Fibroblast of skin of left biceps (primary cell): ENCODE data around the gene TENT5C.
A peak's percentile ranks its signal among the peaks of the same experiment; 100 is the strongest.

Experiments used
- DNase-seq, 2 experiments: peaks; one replicate each; pipeline ENCODE4 v3.0.0-alpha.2; 2013; ENCODE audit warnings: low read depth in 2 of 2

TENT5C gene

GRCh38 chr1:117634631-117635030 lies 28.8 kb downstream of the TENT5C start:
- DNase-seq = no peak

DNA sequence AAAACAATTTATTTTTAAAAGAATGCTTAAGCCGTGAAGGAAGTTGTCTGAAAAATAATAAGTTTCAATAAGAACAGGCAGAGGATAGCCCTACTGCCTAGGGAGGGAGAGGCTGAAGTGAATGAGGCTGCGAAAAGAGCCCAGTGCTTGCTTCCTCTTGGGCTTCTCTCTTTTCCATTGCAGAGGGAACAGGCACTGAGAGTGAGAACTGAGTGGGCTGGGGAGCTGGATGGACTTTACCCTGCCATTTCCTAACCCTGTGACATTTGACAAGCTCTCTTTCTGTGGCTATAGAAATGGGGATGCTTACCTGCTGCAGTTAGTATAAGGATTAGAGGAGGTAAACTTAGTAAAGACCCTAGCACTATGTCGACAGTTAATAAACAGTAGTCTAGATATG lies 30.0 kb downstream of the TENT5C start:
- DNase-seq = no peak

GRCh38 chr1:117636637-117637425 lies 31.0 kb downstream of the TENT5C start:
- no peak for DNase-seq

- DNase-seq = no peak
Measured at GRCh38 chr1:117638141-117638540, 32.3 kb downstream of the TENT5C start.

DNA sequence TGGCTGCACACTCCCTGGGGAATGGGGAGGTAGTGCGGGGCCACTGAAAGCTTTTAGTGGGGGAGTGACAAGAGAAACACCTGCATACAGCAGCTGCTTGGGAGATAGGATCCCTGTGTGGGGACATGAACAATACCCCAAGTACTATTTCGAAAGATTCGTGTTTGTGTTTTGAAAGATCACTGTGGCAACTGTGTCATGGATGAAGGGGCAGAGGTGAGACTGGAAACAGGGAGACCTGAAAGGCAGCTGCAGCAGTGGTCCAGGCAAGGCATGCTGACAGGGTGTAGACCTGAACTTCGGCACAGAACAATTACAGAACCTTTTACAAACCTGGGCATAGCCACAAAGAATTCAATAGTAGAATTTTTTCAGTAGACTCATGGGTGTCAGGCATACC lies 32.9 kb downstream of the TENT5C start:
- no peak for DNase-seq

- DNase-seq = no peak
Measured at GRCh38 chr1:117639741-117640140, 33.9 kb downstream of the TENT5C start.

DNA sequence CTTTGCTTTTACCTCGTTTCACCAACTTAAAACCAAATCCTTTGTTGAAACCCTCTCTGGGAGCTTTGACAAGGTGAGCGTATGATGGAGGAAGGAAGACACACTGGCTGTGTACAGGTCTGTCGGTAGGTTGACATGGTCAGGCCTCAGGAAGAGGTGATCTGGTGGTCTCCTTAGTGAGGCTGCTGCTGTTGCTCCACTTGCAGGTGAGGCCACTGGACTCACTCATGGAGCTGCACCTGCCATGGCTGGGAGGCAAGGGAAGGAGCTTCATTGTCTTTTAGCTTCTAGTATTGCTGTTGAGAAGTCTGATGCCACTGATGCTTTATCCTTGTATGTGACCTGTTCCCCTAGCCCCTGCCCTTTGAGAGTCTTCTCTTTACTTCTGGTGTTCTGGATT lies 35.7 kb downstream of the TENT5C start:
- DNase-seq = no peak

DNA sequence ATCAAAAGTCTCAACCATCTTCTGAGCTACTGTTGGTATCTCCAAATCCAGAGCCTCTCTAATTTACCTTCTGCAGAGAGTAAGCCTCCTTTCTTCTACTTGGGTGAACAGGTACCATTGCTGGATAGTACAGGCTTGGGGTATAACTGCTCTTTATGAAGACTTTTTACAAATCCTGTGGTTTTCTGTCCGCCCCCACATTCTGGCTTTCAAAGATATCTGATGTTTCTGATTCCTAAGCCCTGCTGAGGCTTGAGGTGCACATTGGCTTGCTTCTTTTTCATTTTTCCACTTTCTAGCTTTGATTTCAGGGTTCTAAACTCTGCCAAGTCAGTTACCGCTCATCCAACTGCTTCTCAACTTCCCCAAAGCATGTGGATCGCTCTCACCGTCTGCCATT lies 37.1 kb downstream of the TENT5C start:
- no peak for DNase-seq

- DNase-seq = no peak
Measured at GRCh38 chr1:117643601-117644000, 37.8 kb downstream of the TENT5C start.

- DNase-seq = no peak
Measured at GRCh38 chr1:117644696-117645311, 39.0 kb downstream of the TENT5C start.

DNA sequence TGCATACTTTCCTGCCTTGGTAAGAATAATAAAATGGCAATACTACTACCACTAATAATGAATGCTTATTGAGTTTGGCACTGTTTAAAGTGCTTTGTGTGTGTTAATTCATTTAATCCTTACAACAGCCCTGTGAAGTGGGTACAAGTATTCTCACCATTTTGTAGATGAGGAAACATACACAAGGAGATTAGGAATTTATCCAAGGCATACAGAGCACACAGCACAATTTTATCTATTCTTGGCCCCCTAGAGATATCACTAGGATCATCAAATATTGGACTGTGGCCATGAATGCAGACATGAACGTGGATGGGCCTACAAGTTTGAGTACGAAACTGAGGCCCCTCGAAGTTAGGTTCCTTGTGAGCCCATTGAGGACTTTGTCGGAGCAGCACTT lies 39.5 kb downstream of the TENT5C start:
- no peak for DNase-seq

- DNase-seq = peak; percentile 47 to 55
Measured at GRCh38 chr1:117646007-117646811, 40.4 kb downstream of the TENT5C start.

GRCh38 chr1:117646956-117647355 lies 41.1 kb downstream of the TENT5C start:
- DNase-seq = no peak

DNA sequence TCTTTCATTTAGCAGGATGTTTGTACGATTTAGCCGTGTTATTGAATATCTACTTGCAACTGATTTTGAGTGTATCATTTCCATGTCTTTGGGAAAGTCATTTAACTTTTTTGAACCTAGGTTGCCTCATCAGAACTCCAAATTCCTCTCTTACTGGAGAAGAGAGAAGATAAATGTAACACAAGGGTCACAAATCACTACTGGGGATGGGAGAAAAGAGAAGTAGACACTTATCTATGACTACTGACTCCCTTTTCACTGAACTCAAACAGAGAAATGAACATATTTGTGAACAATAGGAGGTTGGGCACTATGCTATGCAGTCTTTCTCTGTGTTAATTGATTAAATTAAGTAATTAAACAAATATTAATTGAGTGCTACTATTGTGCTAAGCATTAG lies 42.2 kb downstream of the TENT5C start:
- no peak for DNase-seq

- DNase-seq = no peak
Measured at GRCh38 chr1:117650840-117651568, 45.2 kb downstream of the TENT5C start.

GRCh38 chr1:117651616-117652015 lies 45.8 kb downstream of the TENT5C start:
- DNase-seq = no peak

DNA sequence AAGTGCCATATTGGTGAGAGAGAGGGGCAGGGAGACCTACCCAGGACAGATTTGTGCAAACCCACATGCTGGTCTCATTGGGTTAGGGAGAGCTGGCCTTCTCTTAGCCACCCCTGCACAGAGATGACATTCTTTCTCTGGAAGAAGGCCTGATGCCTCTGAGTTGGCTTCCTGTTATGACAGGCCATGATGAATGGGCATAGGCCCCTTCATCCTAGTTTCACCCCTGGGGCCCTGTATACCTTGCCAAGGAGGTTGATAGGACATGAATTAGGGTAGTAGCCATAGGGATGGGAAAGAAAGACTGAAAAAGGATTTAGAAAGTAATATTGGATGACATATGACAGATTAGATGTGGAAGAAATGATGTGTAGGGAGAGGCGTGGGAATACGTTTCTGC lies 46.6 kb downstream of the TENT5C start:
- no peak for DNase-seq

DNA sequence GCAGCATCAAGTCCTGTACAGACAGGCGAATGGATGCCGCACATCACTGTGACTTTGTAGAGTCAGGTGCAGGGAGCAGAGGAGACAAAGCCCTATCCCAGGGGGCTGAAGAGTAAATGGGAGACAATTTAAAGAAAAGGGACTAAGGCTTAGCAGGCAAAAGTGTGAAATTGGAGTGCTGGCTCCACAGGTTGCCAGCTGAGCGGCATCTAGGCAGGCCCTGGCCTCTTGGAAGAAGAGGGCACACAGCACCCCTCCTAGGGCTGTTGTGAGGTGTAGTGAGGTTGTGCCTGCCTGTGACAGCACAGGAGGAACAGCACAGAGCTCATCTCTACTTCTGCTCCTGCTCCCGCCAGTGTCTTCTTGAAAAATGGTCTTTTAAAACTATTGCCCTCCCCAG lies 47.3 kb downstream of the TENT5C start:
- no peak for DNase-seq

GRCh38 chr1:117653732-117654492 lies 48.1 kb downstream of the TENT5C start:
- DNase-seq = no peak

- no peak for DNase-seq
Measured at GRCh38 chr1:117654493-117655219, 48.8 kb downstream of the TENT5C start.

DNA sequence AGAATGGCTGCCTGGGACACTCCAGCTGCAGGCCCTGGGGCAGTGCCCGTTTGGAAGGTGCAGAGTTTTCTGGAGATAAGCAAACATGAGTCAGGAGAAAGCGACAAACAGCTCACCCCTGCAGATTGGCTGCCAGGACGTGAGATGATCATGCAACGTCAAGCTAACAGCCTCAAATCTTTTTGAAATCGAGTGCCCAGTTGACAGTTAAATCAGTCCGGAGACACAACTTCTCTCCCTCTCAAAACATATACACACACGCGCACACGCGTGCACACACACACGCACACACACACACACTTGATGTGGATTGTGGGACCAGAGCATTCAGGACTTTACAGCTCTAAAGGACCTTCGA lies 49.4 kb downstream of the TENT5C start:
- no peak for DNase-seq
